Fibroblast of skin of scalp (primary cell): ENCODE data around the gene ZNF423.

Source experiments
- DNase-seq: peaks from one replicate; pipeline ENCODE4 v3.0.0-alpha.2; 2013

The ZNF423 gene

GRCh38 chr16:49716339-49716934 lies 139.5 kb downstream of the ZNF423 start:
- DNase-seq, result no peak

GRCh38 chr16:49713770-49714169 lies 142.1 kb downstream of the ZNF423 start:
- DNase-seq, result no peak

GRCh38 chr16:49712542-49712941 lies 143.4 kb downstream of the ZNF423 start:
- no peak for DNase-seq

GRCh38 chr16:49712106-49712505 lies 143.8 kb downstream of the ZNF423 start:
- DNase-seq, result no peak

GRCh38 chr16:49709057-49709456 lies 146.9 kb downstream of the ZNF423 start:
- DNase-seq, result no peak

- DNase-seq, result no peak
Measured at GRCh38 chr16:49708491-49708890, 147.4 kb downstream of the ZNF423 start.

- DNase-seq, result no peak
Measured at GRCh38 chr16:49706620-49707355, 149.1 kb downstream of the ZNF423 start.

GRCh38 chr16:49704586-49705155 lies 151.2 kb downstream of the ZNF423 start:
- DNase-seq, result no peak

GRCh38 chr16:49703483-49703882 lies 152.4 kb downstream of the ZNF423 start:
- no peak for DNase-seq

GRCh38 chr16:49701789-49702494 lies 154.0 kb downstream of the ZNF423 start:
- peak; percentile 87 for DNase-seq

GRCh38 chr16:49701065-49701685 lies 154.7 kb downstream of the ZNF423 start:
- DNase-seq, result no peak

- peak; percentile 71 for DNase-seq
Measured at GRCh38 chr16:49700251-49701064, 155.5 kb downstream of the ZNF423 start.

GRCh38 chr16:49699841-49700175 lies 156.1 kb downstream of the ZNF423 start:
- DNase-seq, result no peak

- DNase-seq, result peak; percentile 71
Measured at GRCh38 chr16:49698931-49699840, 156.7 kb downstream of the ZNF423 start.

- no peak for DNase-seq
Measured at GRCh38 chr16:49698453-49698815, 157.5 kb downstream of the ZNF423 start.

GRCh38 chr16:49697631-49698452 lies 158.1 kb downstream of the ZNF423 start:
- no peak for DNase-seq

GRCh38 chr16:49696414-49697101 lies 159.4 kb downstream of the ZNF423 start:
- no peak for DNase-seq

- no peak for DNase-seq
Measured at GRCh38 chr16:49695782-49696413, 160.0 kb downstream of the ZNF423 start.

- no peak for DNase-seq
Measured at GRCh38 chr16:49693445-49693844, 162.5 kb downstream of the ZNF423 start.
